ENCODE results near the gene PCED1B. TPM values are rescaled to one million over a fixed set of nuclear protein-coding genes. Genes with fewer than 3 reads are reported as not detected.

Gene PCED1B
- total and polyA plus RNA-seq, 12 donors: 0.49 to 4.8 (median 0.88) TPM

DNA sequence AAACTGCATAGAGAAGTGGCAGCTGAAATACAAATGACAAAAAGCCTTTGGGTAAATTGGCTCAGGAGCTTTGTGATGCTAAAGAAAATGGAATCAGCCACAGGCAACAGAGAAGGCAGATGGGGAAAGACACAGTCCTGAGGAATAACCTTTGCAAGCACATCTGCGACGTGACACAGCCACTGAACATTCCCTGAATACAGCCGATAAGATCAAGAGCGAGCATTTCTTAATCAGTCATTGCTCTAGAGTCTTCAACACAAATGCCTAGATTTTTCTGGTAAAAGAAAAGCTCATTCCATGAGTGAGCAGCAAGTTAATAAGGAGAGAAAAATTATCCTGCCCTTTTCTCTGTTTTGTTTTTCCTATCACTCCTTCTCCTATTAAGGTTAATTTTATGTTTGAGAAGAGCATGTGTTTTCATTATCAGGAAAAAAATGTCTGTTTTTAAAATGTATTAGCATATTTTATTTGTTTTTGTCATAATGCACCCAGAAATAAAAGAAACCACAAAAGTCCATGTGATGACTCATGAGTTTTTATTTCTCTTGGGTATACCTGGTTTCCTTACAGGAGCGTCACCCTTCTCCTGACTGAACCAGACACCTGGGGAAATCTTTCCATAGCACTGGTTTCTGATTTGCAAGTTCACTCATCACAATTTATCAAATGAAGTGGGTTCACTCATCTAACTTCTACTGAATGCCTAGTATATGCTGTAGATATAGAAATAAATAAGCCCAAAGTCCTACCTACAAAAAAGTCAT lies 45.4 kb upstream of the PCED1B start:
- H3K27ac ChIP-seq: no peak overlapping the region
- DNase-seq (no peak), ATAC-seq (no peak)
- H3K4me3 ChIP-seq: no peak overlapping the region
- TF ChIP-seq, protein P1, sequence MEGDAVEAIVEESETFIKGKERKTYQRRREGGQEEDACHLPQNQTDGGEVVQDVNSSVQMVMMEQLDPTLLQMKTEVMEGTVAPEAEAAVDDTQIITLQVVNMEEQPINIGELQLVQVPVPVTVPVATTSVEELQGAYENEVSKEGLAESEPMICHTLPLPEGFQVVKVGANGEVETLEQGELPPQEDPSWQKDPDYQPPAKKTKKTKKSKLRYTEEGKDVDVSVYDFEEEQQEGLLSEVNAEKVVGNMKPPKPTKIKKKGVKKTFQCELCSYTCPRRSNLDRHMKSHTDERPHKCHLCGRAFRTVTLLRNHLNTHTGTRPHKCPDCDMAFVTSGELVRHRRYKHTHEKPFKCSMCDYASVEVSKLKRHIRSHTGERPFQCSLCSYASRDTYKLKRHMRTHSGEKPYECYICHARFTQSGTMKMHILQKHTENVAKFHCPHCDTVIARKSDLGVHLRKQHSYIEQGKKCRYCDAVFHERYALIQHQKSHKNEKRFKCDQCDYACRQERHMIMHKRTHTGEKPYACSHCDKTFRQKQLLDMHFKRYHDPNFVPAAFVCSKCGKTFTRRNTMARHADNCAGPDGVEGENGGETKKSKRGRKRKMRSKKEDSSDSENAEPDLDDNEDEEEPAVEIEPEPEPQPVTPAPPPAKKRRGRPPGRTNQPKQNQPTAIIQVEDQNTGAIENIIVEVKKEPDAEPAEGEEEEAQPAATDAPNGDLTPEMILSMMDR (IDR thresholded peaks at IDR 0.05): no peak
- H3K9me3 ChIP-seq: no peaks in the 10 kb centered on the region
- intact Hi-C loops (cut with DNase I): loop anchor here in 9 of 10 donors (2.0 to 10.0 kb wide), 10 partner anchors 271 to 653 kb away; no protein-coding TSS in a partner anchor
- peaks cover 0 to 3% (median 0%) of the 10 kb centered on the region in 7 donors for H3K27me3 ChIP-seq
- H3K36me3 ChIP-seq: no peaks in the 10 kb centered on the region
- H3K4me1 ChIP-seq: peaks cover 0 to 7% (median 0%) of the 10 kb centered on the region in 9 donors
- 66 to 75% methylated on average over 5 of the region's 5 CpGs for WGBS, 2 donors

DNA sequence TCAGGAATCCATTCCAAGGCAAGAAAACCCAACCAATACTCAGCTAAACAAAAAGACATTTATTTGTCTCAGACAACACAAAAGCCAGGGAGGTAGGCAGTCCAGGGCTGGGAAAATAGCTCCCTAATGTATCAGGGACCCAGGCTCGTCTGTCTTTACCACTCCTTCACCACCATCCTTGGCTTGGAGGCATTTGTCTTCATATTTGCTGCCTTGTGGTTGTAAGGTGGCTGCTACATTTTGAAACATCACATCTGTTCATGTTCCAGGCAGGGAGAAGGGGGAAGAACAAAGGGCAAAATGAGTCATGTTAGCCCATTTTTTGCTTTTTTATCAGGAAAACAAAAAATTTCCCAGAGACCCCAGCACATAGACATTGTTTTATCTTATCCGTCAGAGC lies 44.8 kb upstream of the PCED1B start:
- Histone ChIP-seq H3K27ac (no peak overlapping the region), H3K36me3 (no peaks in the 10 kb centered on the region), H3K27me3 (peaks cover 0 to 5% (median 0%) of the 10 kb centered on the region in 7 donors), H3K4me1 (peaks cover 0 to 7% (median 0%) of the 10 kb centered on the region in 9 donors), H3K9me3 (no peaks in the 10 kb centered on the region), H3K4me3 (no peak overlapping the region)
- 77 to 85% methylated on average over 2 of the region's 2 CpGs for WGBS, 2 donors
- intact Hi-C loops (cut with DNase I): loop anchor here in 9 of 10 donors (2.0 to 10.0 kb wide), 9 partner anchors 270 to 653 kb away; no protein-coding TSS in a partner anchor
- ATAC-seq (no peak), DNase-seq (no peak)
- TF ChIP-seq, protein P1 (IDR thresholded peaks at IDR 0.05): no peak

DNA sequence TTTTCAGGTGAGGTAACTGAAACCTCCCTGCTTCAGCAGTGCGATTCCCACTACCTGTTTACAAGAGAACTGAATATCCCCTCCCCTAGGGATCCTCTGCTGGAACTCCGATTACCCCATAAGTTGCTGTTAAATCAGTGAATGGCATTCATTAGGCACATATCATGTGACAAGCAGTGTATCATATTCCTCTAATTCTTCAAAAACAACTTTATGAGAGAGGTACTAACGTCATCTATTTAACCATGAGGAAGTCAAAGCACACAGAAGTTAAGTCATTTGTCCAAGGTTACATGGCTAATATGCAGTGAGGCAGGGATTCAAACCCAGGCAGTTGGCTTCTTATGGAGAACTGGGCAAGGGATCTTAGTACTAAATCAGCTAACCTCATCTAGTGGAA lies 43.9 kb upstream of the PCED1B start:
- intact Hi-C loops (cut with DNase I): loop anchor here in 6 of 10 donors (2.0 to 10.0 kb wide), 6 partner anchors 269 to 619 kb away; no protein-coding TSS in a partner anchor
- Histone ChIP-seq H3K27ac (no peak overlapping the region), H3K9me3 (no peaks in the 10 kb centered on the region), H3K4me1 (peaks cover 0 to 7% (median 0%) of the 10 kb centered on the region in 9 donors), H3K4me3 (no peak overlapping the region), H3K27me3 (peaks cover 0 to 5% (median 0%) of the 10 kb centered on the region in 7 donors), H3K36me3 (no peaks in the 10 kb centered on the region)
- DNase-seq: no peak
- 76 to 80% methylated on average over 3 of the region's 3 CpGs for WGBS, 2 donors
- ATAC-seq: no peak
- TF ChIP-seq, protein P1 (IDR thresholded peaks at IDR 0.05): no peak

DNA sequence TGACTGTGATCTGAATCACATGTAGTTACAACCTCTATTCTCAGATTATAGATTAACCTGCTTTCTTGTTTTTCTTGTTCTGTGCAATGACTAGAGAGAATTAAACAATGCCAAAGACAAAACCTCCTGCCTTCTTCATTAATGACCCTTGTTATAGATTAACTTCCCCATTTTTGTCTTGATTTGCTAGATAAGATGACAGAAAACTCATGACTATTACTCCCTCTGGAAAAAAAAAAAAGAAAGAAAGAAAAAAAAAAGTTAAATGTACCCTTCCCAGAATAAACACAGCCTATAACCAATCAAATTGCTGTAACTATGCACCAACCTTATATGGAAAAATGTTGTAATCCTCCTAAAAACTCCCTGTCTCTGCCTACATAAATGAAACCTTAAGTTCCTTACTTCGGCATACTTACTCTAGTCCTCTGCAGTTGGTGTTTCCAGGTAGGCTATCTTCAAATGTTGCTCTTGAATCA lies 41.1 kb upstream of the PCED1B start:
- WGBS, 2 donors: 88 to 92% methylated on average over 1 of the region's 1 CpG

More for the DNA sequence above, 41.1 kb upstream of the PCED1B start:
- intact Hi-C loops (cut with DNase I): loop anchor here in 4 of 10 donors (5.0 to 10.0 kb wide), 5 partner anchors 266 to 616 kb away; no protein-coding TSS in a partner anchor
- ATAC-seq: no peak
- peaks cover 0 to 5% (median 0%) of the 10 kb centered on the region in 7 donors for H3K27me3 ChIP-seq
- DNase-seq: no peak
- no peaks in the 10 kb centered on the region for H3K4me1 ChIP-seq
- no peak overlapping the region for H3K4me3 ChIP-seq
- TF ChIP-seq, protein P1 (IDR thresholded peaks at IDR 0.05): no peak
- peaks cover 0 to 10% (median 0%) of the 10 kb centered on the region in 11 donors for H3K9me3 ChIP-seq
- no peak overlapping the region for H3K27ac ChIP-seq
- H3K36me3 ChIP-seq: no peaks in the 10 kb centered on the region
